Fibroblast of skin of right quadriceps (primary cell): ENCODE results near the gene TSPEAR.
"Not testable (repeated sequence)": the region's sequence is repeated elsewhere in the genome, so short reads cannot be mapped to it uniquely, and the experiment has no call there.

Experiments used
- DNase-seq: peaks from one replicate; pipeline ENCODE4 v3.0.0-alpha.2; 2013

Gene TSPEAR

DNA sequence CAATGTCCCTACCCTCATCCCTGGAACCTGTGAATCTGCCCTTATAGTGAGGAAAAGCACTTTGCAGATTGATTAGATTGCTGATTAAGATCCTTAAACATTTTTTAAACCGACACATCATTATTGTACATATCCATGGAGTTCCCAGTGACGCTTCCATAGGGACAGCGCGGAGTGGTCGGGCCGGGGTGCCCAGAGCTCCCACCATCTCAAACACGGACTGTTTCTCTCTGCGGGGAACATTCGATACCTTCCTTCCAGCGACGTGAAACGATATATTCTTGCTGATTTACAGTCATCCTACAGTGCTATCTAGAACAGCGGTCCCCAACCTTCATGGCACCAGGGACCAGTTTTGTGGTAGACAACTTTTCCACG, 10.4 kb downstream of the TSPEAR start:
- DNase-seq, result no peak

DNA sequence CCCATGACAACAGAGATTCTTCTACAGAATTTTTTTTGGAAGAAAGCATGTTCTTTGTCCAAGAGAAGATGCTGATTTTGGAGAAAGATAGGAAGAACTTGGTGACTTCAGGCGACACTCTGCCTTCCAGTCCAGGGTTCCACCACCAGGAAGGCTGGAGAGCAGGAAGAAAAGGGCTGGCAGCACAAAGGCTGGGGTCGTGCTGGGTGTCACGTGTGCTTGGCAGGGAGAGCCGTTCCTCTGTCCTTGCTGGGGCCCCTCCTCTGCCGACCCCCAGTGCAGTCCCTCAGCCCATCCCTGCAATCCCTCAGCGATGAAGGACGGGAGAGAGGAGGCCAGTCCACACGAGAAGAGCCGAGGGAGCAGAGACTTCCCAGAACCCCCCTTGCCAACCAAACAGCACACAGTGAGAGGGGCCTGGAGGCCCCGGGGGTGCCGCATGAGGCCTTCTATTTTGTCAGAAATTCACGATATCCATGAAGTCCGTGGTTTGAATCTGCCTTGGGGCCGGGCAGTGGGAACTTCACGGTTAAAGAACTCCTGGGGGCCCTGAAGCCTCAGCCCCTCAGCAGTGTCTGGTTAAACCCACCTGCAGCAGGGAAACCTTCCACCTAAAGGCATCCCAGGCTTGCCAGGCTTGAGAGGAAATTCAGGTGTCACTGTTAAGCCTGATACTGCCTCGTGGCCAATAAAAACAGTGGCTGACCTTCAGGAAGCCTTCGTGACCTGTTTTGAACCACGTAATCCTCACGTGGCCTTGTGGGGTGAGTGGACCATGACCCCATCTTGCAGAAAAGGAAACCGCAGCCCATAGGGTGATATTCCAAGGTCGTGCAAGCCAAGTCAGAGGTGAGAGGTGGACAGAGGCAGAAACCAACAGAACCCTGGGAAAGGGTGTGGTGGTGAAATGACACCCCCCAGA, 11.0 kb downstream of the TSPEAR start:
- no peak for DNase-seq

DNA sequence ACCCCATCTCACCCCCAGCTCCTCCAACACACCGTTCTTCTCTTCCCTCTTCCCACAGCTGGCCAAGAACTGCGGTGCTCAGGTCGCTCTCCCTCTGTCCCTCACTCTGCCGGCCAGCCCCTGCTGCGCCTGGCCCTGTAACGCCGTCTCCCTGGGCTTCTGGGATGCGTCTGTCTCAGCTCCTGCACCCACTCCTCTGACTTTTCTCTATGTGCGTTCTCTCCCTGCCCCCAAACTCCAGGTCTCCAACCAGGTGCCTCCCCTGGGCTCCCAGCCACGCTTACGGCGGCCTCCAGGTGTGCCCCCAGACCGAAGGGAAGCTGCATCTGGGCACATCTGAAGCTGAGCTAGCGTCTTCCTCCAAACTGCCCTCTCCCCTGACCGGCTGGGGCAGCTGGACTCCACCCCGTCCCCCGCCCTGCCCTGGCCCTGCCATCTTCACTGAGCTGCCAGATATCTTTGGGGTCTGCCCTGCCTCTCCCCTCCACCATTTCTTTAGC, 11.8 kb downstream of the TSPEAR start:
- DNase-seq, result no peak

DNA sequence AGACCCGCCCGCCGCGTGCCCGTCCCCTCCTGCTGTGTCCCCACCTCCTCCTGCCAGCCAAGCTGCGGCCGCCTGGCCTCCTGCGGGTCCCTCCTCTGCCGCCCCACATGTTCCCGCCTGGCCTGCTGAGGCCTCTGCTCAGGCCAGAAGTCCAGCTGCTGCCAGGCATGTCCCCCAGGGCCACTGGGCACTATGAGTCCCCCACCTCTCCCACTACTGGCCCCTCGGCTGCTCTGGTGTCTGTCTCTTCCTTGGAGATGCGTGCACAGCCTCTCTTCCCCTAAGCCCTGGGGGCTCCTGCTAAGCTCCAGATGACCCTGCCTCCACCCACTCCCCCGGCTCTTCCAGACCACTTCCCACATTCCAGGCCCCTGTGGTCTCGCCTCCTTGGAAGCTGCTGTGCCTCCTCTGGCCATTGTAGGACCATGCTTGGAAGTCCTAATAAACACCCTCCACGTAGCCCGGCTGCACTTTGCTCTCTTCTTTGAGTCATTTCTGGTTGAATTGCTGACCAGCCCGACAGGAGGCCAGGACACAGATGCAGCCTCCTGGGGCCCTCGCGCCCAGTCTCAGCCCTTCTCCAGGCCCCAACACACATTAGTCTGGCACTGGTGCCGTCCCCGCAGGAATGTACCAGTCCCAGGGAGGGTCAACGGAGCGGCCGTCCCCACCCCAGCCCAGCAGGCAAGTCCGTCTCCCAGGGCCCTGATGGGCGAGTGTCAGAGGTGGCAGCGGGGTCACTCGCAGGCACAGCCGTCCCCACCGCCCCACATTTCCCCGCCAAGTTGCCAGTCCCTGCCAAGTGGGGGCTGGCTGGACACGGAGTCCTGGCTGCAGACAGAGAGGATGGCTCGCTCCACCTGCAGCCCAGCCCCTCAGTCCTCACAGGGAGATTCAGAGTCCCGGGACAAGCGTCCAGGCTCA, 13.3 kb downstream of the TSPEAR start:
- DNase-seq, result no peak

DNA sequence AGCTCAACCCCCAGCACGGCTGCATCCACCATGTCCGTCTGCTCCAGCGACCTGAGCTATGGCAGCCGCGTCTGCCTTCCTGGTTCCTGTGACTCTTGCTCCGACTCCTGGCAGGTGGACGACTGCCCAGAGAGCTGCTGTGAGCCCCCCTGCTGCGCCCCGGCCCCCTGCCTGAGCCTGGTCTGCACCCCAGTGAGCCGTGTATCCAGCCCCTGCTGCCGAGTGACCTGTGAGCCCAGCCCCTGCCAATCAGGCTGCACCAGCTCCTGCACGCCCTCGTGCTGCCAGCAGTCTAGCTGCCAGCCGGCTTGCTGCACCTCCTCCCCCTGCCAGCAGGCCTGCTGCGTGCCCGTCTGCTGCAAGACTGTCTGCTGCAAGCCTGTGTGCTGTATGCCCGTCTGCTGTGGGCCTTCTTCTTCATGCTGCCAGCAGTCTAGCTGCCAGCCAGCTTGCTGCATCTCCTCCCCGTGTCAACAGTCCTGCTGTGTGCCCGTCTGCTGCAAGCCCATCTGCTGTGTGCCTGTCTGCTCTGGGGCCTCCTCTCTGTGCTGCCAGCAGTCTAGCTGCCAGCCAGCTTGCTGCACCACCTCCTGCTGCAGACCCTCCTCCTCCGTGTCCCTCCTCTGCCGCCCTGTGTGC, 14.1 kb downstream of the TSPEAR start, which contains the start of gene KRTAP10-12:
Gene KRTAP10-12 (plus strand): TSS at position 1 of the 639 bp plus-strand sequence. CDS start 30 bp downstream, at position 31.
- DNase-seq, result not testable (repeated sequence)

DNA sequence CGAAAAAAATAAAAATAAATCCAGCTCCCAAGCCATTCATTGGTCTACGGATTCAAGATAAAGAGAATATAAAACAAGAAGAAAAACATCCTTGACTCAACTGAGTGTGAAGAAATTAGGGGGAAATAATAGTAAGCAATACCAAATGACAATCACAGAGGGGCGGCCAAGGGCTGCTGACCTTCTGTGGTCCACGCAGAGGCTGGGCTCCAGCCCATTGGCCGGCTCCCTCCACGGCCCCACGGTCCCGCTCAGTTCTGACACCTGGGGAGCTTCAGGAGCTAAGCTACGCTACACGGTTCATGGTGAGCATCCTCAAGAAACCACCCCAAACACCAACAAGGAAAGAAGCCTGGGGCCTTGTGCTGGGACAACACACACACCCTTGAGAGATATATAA, 14.8 kb downstream of the TSPEAR start:
- DNase-seq, result no peak

DNA sequence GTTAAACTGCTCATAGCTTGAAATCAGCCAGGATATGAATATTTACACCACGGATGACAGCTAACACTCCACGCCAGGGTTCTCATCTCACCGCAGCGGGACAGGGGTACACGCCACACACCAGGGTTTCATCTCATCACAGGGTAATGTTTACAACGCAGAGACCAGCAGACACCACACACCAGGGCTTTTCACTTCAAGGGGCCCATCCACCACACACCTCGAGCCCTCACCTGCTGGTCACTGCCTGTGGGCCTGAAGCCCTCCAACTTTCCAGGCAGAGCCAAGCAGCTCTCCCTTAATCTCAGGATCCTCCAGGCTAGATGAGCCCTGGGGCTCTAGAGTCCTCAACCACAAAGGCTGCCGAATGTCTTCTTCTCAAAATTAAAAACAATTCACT, 15.7 kb downstream of the TSPEAR start:
- DNase-seq, result no peak

DNA sequence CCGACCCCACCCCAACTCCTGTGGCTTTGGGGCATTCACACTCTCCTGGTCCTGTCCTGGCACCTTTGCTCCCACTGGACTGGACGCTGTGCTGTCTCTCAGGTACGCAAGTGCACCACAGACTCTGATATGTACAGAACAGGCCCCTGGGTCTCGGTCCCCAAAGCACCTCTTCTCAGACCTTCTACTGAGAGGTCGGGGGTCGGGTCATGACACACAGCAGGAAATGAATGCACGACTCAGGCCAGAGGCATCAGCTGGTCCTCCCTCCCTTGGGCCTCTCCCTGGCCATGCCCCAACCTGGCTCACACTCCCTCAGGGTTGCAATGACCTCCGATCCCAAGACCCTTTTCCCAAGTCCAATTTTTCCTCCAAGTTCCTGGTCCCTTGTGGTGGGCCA, 16.2 kb downstream of the TSPEAR start:
- no peak for DNase-seq

DNA sequence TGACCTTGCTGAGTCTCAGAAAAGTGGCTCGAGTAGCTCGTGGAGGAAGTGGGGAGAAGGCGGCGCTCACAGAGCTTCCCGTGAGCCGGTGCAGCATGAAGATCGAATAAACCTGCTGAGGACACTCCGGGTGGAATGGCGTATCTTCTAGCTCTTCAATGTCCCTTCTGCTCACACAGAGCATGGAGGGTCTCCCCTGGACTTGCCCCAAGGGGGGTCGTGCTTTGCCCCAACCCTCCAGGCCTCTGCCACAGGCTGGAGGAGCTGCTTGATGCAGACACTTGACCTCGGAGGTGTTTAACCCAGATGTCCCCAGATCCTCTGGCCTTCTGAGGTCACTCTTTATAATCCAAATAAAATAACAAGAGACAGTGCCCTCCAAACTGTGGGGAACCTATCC, 16.6 kb downstream of the TSPEAR start:
- no peak for DNase-seq

DNA sequence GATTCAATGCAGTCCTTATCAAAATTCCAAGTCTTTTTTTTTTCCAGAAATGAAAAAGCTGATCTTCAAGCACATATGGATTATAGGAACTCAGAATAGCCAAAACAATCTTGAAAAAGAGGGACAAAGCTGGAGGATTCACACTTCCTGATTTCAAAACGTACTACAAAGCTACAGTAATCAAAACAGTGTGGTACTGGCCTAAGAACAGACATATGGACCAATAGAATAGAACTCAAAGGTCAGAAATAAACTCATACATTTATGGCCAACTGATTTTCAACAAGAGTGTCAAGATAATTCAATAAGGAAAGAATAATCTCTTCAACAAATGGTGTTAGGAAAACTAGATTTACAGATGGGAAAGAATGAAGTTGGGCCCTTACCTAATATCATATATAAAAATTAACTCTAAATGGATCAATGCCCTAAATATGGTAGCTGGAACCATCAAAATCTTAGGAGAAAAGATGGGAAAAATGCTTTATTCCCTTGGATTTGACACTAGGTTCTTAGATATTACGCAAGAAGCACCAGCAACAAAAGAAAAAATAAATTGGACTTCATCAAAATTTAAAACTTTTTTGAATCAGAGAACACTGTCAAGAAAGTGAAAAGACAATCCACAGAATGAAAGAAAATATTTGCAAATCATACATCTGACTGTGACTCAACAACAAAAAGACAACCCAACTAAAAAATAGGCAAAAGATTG, 18.4 kb downstream of the TSPEAR start:
- DNase-seq, result no peak

DNA sequence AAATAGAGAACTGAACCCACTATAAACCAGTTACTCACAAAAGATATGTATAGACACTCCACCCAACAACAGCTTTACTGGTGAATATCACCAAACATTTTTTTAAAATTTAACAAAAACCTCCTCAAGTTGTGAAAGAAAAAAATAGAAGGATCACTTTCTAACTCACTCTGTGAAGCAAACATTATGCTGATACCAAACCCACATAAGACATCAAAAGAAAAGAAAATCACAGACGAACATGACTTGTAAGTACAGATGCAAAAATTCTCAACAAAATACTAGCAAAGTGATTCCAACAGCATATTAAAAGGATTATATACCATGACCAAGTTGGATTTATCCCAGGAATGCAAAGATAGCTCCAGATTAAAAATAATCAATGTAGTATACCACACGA, 19.7 kb downstream of the TSPEAR start:
- no peak for DNase-seq

DNA sequence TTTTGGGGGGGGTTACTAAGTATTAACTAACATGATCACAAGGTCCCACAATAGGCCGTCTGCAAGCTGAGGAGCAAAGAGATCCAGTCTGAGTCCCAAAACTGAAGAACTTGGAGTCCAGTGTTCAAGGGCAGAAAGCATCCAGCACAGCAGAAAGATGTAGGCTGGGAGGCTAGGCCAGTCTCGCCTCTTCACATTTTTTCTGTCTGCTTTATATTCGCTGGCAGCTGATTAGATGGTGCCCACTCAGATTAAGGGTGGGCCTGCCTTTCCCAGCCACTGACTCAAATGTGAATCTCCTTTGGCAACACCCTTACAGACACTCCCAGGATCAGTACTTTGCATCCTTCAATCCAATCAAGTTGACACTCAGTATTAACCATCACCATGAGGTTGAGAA, 21.6 kb downstream of the TSPEAR start:
- not testable (repeated sequence) for DNase-seq

DNA sequence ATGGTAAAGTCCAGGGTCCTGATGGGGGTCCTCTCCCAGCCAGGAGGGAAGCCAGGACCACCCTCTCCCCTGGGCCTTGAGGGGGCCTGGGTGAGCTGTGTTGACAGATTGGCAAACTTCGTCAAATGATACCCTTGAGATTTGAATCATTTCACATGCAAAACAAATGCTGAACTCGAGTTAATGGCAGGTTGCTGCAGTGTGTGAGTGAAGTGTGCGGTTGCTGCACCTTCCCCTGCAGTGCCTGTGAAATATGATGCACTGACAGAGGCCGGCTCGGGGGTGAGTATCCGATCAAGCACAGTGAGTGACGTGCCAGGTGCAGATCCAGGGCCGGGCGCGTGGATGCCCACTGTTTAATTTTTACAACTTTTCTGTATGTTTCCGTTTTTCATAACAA, 23.7 kb downstream of the TSPEAR start:
- no peak for DNase-seq

DNA sequence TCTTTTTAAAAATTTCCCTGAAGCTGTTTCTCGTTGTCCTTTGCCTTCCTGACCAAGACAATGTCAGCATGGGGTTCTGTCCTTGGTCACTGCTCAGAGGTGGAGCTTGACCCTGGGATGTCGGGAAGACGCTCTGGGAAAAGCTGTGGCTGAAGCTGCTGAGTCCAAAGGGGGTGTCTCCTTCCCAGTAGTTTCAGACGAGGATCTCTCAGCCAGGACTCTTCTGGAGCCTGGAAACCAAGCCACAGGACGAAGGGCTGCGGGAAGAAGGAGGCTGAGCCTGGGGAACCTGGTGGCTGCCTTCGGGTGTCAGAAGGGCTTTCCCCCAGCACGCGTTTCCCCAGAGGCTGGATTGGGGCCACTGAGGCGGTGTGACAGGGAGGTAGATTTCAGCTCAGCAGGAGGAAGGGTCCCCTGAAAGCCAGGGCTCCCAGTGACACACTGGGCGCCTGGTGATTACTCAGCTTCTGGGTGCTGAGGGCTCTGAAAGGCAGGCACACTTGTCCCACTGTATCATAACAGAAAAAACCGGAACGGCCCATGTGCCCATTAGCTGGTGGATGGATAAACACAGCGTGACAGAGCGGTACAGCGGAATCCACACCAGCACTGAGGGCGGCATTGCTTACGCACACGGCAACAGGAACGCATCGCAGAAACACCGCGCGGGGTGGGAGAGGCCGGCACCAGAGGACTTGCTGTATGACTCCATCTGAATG, 24.4 kb downstream of the TSPEAR start:
- DNase-seq, result no peak

DNA sequence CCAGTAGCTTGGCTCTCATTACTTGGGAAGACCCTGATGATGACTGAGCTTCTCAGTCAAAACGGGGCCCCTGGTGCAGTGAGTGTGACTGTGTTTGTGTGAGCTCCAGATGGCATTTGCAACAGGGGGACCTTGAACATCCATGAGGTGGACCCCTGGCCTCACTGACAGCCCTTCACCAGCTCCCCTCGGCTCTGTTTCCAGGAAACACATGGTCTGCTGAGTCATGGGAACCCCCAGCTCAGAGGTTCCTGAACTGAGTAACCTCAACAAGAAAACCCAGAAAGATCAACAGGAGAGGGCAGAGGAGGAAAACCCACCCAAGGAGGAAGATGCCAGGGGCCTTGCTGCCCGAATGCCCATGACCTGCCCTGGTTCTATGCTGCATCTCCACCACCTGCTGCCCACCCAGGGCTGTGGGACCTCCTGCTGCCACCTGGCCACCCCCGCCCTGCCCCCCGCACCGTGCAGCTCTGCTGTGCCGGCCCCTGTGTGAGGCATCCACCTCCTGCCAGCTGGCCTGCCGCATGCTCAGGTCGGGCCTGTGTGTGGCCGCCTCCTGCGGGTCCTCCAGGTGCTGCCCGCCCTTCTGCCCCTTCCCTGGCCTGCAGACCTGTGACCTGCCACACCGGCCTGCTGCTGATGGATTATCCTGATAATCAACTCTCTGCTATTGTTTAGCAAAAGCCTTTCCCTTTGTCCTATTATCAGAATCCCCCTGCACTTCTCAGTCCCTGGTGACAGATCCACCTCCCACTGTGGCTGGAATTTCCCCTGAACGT, 25.2 kb downstream of the TSPEAR start:
- DNase-seq, result no peak

DNA sequence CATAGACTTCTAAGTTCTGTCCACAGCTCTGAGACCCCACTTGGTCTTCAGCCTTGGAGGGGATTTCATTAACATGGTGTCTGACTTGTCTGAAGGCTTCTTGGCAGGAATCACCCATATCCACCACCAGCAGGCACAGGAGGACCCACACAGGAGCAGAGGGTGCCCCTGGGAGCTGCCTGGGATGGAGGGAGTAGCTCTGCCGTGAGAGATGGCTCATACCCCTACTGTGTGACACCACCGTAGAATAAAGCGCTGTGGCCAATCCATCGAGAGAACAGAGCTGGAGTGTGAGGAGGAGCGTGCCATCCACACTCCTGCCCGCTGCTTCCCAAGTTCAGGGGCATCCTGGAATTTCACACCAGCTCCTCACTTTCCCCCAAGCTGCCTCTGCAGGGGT, 26.3 kb downstream of the TSPEAR start:
- not testable (repeated sequence) for DNase-seq

DNA sequence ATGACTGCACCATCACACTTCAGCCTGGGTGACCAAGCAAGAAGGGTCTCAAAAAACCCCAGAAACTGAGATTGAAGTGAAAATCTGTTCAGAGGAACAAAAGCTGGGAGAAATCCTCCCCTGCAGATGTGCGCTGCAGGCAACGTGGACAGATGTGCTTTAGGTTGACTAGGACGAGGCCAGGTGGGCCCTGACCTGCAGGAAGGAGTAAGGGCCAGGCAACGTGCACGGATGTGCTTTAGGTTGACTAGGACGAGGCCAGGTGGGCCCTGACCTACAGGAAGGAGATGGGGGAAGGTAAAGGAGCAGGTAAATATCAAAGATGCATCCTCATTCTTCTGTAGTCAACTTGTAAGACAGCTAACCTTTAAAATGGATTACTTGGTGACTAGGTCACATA, 26.9 kb downstream of the TSPEAR start:
- DNase-seq, result no peak

DNA sequence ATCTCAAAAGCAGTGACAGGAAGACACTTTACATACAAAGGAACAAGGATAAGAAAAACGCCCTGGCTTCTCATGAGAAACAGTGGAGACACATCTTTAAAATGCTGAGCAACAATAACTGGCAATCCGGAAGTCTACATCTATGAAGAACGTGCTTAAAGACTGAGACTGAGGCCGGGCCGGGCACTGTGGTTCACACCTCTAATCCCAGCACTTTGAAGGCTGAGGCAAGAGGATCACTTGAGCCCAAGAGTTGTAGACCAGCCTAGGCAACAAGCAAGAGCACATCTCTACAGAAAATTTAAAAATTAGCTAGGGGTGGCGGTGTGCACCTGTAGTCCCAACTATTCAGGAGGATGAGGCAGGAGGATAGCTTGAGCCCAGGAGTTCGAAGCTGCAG, 27.3 kb downstream of the TSPEAR start:
- DNase-seq, result no peak

DNA sequence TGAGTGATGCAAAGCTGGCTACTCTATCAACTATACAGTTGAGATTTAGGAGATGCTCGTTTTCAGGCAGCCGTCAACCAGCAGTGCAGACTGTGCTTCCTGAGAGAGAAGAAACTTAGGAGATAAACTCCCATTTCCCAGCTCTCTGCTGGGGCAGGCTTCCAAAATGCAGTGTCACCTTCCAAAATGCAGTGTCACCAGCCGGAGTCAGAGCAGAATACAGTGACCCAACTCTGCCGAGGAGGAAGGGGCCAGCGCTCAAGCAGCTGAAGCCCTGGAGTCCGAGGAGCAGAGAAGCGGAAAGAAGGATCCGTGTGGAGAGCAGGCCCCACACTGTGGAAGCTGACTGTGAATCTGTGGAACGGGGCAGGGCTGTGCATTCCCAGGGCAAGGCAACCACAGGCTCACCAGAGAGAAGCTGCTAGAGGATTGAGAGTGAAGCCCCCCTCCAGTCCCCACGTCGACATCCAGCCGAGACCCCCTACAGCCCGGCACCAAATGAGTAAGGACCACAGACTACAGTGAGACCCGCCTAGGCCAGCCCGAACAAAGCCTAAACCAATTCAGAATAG, 28.7 kb downstream of the TSPEAR start:
- no peak for DNase-seq

DNA sequence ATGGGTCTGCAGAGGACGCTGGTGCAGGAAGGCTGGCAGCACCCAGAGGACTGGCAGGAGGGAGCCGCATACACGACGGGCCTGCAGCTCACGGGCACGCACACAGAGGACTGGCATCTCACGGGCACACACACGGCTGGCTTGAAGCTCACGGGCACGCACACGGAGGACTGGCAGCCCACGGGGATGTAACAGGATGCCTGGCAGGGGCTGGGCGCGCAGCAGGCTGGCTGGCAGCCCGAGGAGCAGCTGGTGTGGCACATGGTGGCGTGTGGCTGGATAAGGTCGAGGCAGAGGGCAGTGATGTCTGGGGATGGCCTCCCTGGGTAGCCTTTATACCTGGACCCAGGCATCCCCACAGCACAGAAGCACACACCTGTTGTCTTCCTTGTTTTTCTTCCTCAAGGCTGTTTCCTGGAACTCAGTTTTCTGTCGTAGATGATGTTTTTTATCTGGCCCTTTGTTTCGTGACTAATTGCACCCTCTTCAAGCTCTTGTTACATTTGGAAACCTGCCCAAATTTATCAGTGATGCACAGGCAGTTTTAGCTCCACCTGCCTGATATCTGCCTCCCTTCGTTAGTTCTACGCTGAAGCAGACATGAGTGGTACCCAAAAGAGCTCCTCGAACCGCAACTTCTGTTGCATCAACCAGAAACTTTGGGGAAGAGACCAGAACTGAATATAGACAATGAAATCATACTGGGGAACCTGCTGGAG, 29.4 kb downstream of the TSPEAR start, which contains the start of gene KRTAP12-1:
Gene KRTAP12-1 (minus strand): TSS at position 303 of the 719 bp plus-strand sequence. CDS start 40 bp downstream, at position 263.
- no peak for DNase-seq
